Stimulated activated CD8-positive, alpha-beta memory T cell treated with anti-CD3 and anti-CD28 coated beads, Interleukin-15, amount 100 ng/mL, for 24 hours (primary cell): Measurements from ENCODE around the gene GANC.

ENCODE experiments used
- DNase-seq: peaks from one replicate; pipeline ENCODE4 v3.0.0-alpha.2; 2020; ENCODE audit warnings: low read depth

GANC gene

GRCh38 chr15:42375941-42376340 lies 102.9 kb downstream of the GANC start:
- DNase-seq: no peak

DNA sequence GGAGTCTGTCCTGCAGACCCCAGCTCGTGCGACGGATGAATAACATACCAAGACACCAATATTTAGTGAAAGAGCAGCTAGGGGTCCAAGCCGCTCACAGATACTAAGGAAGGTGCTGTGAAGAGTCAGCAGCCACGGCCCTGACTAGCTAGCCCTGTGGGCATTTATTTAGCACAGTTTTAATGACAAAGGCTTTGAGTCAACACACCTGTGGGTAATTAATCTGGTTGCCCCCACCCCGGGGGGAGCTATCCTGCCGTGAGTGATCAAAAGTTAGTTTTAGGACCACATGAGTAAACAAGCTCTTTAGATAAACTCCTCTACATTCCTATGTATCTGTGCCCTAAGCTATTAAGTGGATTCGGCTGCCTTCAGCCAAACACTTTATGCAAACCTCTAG lies 105.0 kb downstream of the GANC start:
- DNase-seq: no peak

DNA sequence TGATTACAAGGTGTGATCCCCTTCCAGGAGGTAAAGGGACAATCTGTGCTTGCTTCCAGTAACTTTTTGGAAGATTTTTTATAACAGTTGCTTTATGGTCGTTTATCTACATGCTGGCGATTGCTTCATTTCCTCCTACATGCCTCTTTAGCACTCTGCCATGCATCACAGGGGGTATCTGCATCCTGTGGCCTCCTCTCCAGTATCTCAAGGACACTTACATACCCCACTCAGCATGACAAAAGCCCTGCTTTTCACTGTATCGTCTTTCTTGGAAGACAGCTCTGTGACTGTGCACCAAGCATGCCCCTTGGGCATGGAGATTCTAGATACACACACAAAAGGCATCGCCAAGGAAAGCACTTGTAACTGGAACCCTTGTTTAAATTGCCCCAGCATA lies 111.6 kb downstream of the GANC start:
- DNase-seq: no peak

DNA sequence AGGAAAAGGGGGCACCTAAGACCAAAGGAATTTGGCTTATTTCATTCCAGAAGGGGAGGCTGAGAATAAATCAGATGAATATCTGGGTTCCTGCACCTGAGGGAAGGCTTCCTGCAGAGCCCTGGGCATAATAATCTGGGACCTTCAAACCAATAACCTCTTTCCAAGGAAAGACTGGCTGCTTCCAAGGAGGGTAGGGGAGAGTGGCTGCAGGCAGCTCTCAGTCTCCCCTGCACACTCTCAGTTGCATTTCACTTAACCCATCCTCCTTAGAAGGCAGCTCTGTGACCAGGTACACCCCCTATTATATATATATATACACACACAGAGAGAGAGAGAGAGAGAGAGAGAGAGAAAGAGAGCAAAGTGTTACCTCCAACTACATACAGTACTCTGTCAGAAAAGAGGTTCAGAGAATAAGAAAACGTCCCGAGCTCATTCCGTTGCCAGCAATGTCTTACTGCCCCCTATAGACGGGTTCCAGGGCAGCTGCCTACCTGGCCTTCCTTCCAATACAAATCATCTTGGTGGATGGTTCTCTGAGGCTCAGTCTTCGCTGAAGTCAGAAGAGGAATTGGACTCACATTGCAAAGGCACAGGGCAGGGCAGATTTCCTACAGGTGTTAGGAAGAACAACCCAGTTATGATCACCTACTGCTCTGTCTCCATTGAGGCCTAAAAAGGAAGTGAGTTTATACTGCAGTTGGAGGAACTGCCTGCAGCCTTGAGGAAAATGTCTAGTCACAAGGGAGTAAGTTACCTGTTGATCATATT lies 112.4 kb downstream of the GANC start:
- no peak for DNase-seq

GRCh38 chr15:42385980-42386700 lies 113.1 kb downstream of the GANC start:
- DNase-seq: no peak

DNA sequence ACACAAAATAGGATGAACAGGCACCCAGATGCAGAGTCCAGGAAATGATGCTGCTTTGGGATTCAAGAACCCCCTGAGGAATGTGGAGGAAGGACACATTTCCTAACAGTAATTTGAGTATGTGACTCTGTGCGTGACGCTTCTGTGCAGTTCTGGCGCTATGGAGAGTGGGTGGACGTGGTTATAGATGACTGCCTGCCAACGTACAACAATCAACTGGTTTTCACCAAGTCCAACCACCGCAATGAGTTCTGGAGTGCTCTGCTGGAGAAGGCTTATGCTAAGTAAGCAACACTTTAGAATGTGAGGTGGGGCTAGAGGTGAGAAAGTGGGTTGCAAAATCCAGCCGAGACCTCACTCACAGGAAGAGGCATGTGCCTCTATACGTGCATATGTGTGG lies 114.6 kb downstream of the GANC start:
- no peak for DNase-seq

DNA sequence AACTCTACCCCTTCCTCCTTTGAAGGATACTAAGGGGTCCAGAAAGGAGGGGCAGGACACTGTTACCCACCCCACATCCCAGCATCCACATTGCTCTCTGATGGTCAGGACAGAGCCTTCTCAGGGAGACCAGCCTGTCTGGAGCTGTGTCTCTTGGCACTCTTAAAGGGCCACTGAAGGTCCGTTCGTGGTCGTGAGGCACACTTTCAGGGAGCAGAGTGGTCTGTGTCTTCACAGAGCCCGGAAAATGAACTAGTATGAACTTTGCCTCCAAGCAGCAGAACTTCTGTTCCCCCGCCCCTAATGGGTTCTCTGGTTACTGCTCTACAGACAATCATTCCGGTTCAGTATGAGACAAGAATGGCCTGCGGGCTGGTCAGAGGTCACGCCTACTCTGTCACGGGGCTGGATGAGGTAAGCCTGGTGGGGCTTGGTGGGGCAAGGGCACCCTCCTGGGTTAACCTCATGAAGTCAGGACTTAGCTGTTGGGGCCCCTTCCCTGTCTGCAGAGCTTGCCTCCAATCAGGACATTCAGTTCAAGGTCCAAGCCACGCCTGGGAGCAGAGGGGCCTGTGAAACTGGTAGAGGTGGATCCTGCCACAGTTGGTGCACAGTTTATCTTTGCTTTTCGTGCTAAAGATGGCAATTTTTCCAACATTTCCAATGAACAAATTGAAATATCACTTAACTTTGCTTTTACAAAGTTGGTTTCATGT lies 119.5 kb downstream of the GANC start:
- no peak for DNase-seq

DNA sequence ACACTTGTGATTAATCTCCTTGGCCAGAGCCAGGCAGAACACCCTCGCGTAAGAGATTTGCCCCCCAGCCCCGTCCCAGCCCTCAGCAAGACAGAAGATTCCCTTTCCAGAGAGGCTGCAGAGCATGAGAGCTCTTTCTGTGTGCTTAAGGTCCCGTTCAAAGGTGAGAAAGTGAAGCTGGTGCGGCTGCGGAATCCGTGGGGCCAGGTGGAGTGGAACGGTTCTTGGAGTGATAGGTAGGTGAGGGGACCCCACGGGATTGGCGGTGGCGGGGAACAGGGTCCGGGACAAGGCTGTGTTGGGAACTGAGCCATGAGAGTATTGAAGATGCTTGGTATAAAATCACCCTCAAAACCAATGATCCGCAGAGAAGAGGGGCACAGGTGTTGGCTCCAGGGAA lies 121.1 kb downstream of the GANC start:
- no peak for DNase-seq

DNA sequence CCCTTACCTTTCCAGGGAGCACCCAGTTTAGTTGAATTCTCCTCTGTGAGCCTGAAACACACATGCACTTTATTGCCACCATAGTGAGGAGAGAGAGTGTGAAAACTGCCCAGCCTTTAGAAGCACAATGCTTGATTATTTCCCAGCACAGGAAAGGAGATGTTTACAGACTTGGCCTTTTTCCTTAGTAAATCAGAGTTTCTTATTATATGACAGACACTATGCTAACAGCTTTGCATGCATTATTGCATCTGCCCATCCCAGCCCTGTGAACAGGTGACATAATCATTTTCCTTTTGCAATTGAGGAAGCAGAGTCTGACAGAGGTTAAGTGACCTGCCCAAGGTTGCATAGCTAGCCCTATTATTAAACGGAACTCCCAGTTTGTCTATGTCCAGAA lies 122.8 kb downstream of the GANC start:
- DNase-seq: no peak

DNA sequence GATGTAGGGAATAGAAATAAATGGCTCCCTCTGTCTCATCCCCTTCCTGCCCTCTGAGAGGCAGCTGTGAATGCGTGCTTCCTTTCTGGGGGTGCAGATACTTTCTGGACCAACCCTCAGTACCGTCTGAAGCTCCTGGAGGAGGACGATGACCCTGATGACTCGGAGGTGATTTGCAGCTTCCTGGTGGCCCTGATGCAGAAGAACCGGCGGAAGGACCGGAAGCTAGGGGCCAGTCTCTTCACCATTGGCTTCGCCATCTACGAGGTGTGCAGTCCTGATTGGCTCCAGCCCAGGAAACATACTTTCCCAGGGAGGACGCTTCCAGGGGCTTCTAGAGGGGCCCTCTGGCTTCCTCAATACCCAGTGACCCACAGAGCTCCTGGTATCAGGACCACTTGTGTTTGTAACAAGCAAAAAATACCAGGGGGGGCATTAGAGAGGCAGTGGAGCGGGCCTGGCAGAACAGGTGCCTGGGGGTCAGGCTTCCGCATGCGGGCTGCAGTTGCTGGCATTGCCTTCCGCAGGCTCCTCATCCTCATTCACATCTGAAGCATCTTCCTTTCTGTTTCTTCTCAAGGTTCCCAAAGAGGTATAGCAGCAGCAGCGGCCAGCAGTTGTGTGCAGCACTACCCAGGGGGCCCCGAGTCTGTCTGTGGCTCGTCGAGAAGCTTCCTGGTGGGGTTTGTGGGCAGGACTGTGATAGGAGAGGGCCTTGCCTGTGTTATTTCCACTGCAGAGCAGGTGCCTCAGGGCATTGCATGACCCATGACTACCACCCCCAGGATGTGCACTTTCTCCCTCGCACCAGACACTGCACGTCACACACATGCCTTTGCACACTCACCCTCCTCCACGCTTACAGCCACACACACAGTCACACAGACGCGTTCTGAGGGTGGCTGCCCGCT lies 128.8 kb downstream of the GANC start:
- DNase-seq: no peak

DNA sequence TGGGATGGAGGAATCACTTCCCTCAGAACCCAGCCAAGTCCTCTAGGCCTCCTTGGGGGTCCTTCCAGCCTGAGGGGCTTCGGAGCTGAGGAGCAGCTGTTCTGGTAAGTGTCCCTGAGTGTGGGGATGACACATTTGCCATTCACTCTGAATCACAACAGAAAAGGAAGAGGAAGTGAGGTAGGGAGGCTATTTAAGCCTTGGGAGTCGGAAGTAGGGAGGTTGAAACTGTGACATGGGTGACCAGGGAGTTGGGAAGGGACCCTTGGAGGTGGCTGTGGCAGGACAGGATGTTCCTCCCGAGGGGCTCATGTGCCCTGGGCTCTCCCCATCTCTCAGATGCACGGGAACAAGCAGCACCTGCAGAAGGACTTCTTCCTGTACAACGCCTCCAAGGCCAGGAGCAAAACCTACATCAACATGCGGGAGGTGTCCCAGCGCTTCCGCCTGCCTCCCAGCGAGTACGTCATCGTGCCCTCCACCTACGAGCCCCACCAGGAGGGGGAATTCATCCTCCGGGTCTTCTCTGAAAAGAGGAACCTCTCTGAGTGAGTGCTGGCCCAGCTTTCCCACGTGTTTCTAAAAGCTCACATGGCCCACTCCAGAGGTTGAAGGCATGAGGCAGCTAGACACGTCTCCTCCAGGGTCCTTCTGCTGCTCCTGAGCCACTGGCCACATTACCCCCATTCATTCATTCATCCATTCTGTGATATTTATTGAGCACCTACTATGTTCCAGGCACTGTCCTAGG lies 129.6 kb downstream of the GANC start:
- no peak for DNase-seq

GRCh38 chr15:42403389-42403788 lies 130.4 kb downstream of the GANC start:
- no peak for DNase-seq

DNA sequence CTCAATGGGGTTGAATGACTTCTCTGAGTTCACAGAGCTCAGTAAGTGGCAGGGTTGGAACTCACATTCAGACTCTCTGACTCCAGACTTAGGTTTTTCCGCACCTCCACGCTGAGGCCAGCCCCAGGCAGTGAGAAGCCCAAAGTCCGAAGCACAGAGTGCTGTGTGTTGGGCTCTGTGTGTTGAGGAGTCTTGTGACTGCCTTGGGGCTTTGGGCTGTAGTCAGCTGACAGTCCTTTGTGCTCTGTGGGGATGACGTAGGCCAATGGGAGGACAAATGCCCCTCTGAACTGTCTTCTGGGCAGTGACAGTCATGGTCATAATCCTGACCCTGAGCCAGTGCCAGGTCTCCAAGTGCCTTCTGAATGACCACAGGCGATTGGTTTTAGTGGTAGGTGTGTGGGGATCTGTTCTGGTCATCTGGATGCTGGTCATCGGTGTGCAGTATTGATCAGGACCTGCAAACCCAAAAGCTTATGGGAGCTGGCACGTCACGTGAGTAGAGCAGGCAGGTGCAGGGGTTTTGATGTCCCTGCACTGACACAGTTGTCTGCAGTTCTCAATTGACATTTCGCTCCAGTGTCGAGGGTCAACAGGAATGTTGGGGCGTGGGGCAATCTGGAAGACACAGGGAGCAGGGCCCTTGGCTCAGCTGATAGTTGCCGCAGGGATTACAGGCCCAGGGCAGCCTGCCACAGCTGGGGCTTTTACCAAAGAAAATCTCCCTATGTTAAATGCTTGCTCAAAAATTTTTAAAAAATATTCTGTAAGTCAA lies 131.6 kb downstream of the GANC start:
- no peak for DNase-seq

GRCh38 chr15:42405863-42406482 lies 133.0 kb downstream of the GANC start:
- DNase-seq: no peak
